ENCODE measurements around the gene HSDL1. TPM values are rescaled to one million over a fixed set of nuclear protein-coding genes. Genes with fewer than 3 reads are reported as not detected.

HSDL1 gene
- total and polyA plus RNA-seq, 4 donors, result 3.0 to 9.6 (median 5.3) TPM

DNA sequence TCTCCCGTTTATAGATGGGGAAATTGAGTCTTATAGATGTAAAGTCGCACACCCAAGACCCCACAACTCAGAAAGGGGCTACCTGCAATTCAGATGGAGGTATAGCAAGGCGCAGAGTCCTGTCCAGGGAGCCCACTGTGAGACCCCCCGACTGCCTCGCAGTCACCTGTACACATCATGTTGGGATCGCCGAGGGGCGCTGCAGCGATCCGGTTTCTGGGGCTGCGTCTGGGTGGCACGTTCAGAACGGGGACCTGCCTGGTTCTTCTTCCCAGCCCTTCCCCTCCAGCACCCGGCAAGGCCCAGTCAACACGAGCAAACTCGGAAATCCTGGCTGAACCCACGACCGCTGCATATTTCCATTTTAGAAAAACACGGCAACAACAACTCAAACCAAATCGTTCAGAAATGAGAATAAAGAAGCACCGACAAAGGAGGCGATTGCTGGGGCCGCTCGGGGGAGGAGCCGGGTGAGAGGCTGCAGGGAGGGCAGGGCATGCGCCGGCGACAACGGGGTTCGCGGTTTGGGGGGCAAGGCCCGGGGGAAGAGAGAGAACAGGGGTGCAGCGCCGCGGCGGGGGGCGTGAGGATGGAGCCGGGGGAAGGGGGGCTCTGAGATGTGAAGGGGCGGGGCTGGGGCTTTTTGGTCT is 643 bp downstream of the HSDL1 start (continued):
- TF ChIP-seq, protein P1, sequence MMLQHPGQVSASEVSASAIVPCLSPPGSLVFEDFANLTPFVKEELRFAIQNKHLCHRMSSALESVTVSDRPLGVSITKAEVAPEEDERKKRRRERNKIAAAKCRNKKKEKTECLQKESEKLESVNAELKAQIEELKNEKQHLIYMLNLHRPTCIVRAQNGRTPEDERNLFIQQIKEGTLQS (IDR thresholded peaks at IDR 0.05), result no peak

DNA sequence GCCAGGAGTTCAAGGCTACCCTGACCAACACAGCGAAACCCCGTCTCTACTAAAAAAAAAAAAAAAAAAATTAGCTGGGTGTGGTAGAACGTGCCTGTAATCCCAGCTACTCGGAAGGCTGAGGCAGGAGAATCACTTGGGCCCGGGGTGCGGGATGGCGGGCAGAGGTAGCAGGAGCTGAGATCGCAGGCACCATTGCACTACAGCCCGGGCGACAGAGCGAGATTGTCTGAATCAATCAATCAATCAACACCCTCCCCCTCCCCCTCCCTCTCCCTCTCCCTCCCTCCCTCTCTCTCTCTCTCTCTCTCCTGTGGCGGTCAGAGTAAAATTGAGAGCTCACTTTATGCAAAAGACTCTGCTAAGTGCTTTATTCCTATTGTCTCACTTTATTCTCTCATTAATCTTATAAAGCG is 1.2 kb downstream of the HSDL1 start:
- Histone ChIP-seq H3K9me3 (ENCODE audit: control insufficient read depth in 4 of 4, low read length in 3 of 4) (no peaks in the 10 kb centered on the region), H3K27ac (ENCODE audit: low read depth in 1 of 2, low read length in 2 of 2) (no peak overlapping the region), H3K36me3 (ENCODE audit: control insufficient read depth in 4 of 4, insufficient read depth in 3 of 4, low read depth in 1 of 4, low read length in 3 of 4) (no peaks in the 10 kb centered on the region), H3K27me3 (ENCODE audit: control insufficient read depth in 4 of 4, insufficient read depth in 4 of 4, low read length in 3 of 4) (no peaks in the 10 kb centered on the region), H3K4me1 (ENCODE audit: control insufficient read depth in 4 of 4, insufficient read depth in 4 of 4, low read length in 3 of 4) (peaks cover 3 to 9% (median 8%) of the 10 kb centered on the region in 4 donors), H3K4me3 (ENCODE audit: low read depth in 1 of 3, low read length in 3 of 3) (peak overlapping the region; percentile 49 to 92 (median 86)), H3K9ac (ENCODE audit: low read depth in 1 of 2, low read length in 2 of 2) (no peak overlapping the region)
- DNase-seq (ENCODE audit: low spot score), result no peak
- 36% methylated on average over 13 of the region's 13 CpGs for WGBS
- TF ChIP-seq, protein P2, sequence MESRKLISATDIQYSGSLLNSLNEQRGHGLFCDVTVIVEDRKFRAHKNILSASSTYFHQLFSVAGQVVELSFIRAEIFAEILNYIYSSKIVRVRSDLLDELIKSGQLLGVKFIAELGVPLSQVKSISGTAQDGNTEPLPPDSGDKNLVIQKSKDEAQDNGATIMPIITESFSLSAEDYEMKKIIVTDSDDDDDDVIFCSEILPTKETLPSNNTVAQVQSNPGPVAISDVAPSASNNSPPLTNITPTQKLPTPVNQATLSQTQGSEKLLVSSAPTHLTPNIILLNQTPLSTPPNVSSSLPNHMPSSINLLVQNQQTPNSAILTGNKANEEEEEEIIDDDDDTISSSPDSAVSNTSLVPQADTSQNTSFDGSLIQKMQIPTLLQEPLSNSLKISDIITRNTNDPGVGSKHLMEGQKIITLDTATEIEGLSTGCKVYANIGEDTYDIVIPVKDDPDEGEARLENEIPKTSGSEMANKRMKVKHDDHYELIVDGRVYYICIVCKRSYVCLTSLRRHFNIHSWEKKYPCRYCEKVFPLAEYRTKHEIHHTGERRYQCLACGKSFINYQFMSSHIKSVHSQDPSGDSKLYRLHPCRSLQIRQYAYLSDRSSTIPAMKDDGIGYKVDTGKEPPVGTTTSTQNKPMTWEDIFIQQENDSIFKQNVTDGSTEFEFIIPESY (IDR thresholded peaks at IDR 0.05), result no peak
- TF ChIP-seq FOXA2 (IDR thresholded peaks at IDR 0.05), result no peak
- TF ChIP-seq, protein P1 (IDR thresholded peaks at IDR 0.05), result no peak
- TF ChIP-seq, protein P3, sequence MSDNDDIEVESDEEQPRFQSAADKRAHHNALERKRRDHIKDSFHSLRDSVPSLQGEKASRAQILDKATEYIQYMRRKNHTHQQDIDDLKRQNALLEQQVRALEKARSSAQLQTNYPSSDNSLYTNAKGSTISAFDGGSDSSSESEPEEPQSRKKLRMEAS (IDR thresholded peaks at IDR 0.05), result no peak
- no peak for TF ChIP-seq EGR1 (IDR thresholded peaks at IDR 0.05; ENCODE audit: low read depth in 2 of 2)
- TF ChIP-seq TAF1 (conservative IDR thresholded peaks at IDR 0.05), result no peak
- TF ChIP-seq YY1 (IDR thresholded peaks at IDR 0.05), result no peak
- TF ChIP-seq SP1 (IDR thresholded peaks at IDR 0.05), result no peak
- TF ChIP-seq, protein P4, sequence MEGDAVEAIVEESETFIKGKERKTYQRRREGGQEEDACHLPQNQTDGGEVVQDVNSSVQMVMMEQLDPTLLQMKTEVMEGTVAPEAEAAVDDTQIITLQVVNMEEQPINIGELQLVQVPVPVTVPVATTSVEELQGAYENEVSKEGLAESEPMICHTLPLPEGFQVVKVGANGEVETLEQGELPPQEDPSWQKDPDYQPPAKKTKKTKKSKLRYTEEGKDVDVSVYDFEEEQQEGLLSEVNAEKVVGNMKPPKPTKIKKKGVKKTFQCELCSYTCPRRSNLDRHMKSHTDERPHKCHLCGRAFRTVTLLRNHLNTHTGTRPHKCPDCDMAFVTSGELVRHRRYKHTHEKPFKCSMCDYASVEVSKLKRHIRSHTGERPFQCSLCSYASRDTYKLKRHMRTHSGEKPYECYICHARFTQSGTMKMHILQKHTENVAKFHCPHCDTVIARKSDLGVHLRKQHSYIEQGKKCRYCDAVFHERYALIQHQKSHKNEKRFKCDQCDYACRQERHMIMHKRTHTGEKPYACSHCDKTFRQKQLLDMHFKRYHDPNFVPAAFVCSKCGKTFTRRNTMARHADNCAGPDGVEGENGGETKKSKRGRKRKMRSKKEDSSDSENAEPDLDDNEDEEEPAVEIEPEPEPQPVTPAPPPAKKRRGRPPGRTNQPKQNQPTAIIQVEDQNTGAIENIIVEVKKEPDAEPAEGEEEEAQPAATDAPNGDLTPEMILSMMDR (IDR thresholded peaks at IDR 0.05; ENCODE audit: low read depth, low read length, missing input control), result no peak
- TF ChIP-seq FOXA1 (IDR thresholded peaks at IDR 0.05), result no peak
- no peak for TF ChIP-seq HNF4G (IDR thresholded peaks at IDR 0.05)
- TF ChIP-seq, protein P5, sequence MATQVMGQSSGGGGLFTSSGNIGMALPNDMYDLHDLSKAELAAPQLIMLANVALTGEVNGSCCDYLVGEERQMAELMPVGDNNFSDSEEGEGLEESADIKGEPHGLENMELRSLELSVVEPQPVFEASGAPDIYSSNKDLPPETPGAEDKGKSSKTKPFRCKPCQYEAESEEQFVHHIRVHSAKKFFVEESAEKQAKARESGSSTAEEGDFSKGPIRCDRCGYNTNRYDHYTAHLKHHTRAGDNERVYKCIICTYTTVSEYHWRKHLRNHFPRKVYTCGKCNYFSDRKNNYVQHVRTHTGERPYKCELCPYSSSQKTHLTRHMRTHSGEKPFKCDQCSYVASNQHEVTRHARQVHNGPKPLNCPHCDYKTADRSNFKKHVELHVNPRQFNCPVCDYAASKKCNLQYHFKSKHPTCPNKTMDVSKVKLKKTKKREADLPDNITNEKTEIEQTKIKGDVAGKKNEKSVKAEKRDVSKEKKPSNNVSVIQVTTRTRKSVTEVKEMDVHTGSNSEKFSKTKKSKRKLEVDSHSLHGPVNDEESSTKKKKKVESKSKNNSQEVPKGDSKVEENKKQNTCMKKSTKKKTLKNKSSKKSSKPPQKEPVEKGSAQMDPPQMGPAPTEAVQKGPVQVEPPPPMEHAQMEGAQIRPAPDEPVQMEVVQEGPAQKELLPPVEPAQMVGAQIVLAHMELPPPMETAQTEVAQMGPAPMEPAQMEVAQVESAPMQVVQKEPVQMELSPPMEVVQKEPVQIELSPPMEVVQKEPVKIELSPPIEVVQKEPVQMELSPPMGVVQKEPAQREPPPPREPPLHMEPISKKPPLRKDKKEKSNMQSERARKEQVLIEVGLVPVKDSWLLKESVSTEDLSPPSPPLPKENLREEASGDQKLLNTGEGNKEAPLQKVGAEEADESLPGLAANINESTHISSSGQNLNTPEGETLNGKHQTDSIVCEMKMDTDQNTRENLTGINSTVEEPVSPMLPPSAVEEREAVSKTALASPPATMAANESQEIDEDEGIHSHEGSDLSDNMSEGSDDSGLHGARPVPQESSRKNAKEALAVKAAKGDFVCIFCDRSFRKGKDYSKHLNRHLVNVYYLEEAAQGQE (IDR thresholded peaks at IDR 0.05), result no peak
- TF ChIP-seq GABPA (IDR thresholded peaks at IDR 0.05 in 1 of 2, conservative IDR thresholded peaks at IDR 0.05 in 1 of 2), result no peak
- no peak for TF ChIP-seq NR2F2 (IDR thresholded peaks at IDR 0.05)
